ENCODE measurements around the gene IRS2. TPM values are rescaled to one million over a fixed set of nuclear protein-coding genes. Genes with fewer than 3 reads are reported as not detected.
"Not testable (repeated sequence)": the region's sequence is repeated elsewhere in the genome, so short reads cannot be mapped to it uniquely, and the experiment has no call there.

The IRS2 gene
- total and polyA plus RNA-seq, 2 donors (not counting 1 experiment from before 2014, with no cell fraction given): 2.3 TPM

DNA sequence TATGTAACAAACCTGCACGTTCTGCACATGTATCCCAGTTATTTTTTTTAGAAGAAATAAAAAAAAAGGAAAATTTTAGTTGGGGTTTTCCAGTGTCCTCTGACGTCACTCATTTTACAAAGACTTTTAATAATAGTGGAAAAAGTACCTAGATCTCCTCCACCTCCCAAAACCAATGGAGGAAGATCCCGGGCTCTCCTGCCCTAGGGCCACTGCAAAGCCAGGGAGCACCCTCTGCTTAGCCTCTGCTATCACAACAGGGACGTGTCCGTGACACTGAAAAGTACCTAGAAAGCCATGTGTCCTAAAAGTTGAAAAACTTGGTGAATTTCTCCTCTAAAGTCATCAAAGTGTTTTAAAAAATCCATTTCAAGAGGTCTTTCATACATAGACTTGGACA is 46.7 kb upstream of the IRS2 start:
- H3K36me3 ChIP-seq (ENCODE audit: control insufficient read depth, insufficient read depth, low read length): no peaks in the 10 kb centered on the region
- H3K27ac ChIP-seq (ENCODE audit: insufficient read depth, low read length): no peak overlapping the region
- H2AFZ ChIP-seq (ENCODE audit: low read length): no peak overlapping the region
- DNase-seq (ENCODE audit: low read depth in 2 of 2): no peak
- no peaks in the 10 kb centered on the region for H4K20me1 ChIP-seq (ENCODE audit: control insufficient read depth, extremely low read depth, insufficient read depth, low read length)
- TF ChIP-seq CTCF (conservative IDR thresholded peaks at IDR 0.05 in 1 of 2, IDR thresholded peaks at IDR 0.05 in 1 of 2; ENCODE audit: low read depth in 1 of 2, low read length in 2 of 2) (no peak), EZH2 (IDR thresholded peaks at IDR 0.05; ENCODE audit: low read length, missing control alignments) (no peak)
- H3K27me3 ChIP-seq (ENCODE audit: control insufficient read depth, insufficient read depth, low read length): no peaks in the 10 kb centered on the region
- no peak overlapping the region for H3K4me2 ChIP-seq (ENCODE audit: extremely low read depth, insufficient read depth, low read length)
- no peaks in the 10 kb centered on the region for H3K4me1 ChIP-seq (ENCODE audit: control insufficient read depth, extremely low read depth, insufficient read depth, low read length)
- no peaks in the 10 kb centered on the region for H3K79me2 ChIP-seq (ENCODE audit: control insufficient read depth, insufficient read depth, low read length)
- H3K9me3 ChIP-seq (ENCODE audit: control insufficient read depth, insufficient read depth, low read depth, low read length): no peaks in the 10 kb centered on the region
- no peak overlapping the region for H3K9ac ChIP-seq (ENCODE audit: insufficient read depth, low read length)
- no peak overlapping the region for H3K4me3 ChIP-seq (replicated peaks in 1 of 4; ENCODE audit: control extremely low read depth in 1 of 4, insufficient read depth in 1 of 4, low read depth in 3 of 4, low read length in 4 of 4)

DNA sequence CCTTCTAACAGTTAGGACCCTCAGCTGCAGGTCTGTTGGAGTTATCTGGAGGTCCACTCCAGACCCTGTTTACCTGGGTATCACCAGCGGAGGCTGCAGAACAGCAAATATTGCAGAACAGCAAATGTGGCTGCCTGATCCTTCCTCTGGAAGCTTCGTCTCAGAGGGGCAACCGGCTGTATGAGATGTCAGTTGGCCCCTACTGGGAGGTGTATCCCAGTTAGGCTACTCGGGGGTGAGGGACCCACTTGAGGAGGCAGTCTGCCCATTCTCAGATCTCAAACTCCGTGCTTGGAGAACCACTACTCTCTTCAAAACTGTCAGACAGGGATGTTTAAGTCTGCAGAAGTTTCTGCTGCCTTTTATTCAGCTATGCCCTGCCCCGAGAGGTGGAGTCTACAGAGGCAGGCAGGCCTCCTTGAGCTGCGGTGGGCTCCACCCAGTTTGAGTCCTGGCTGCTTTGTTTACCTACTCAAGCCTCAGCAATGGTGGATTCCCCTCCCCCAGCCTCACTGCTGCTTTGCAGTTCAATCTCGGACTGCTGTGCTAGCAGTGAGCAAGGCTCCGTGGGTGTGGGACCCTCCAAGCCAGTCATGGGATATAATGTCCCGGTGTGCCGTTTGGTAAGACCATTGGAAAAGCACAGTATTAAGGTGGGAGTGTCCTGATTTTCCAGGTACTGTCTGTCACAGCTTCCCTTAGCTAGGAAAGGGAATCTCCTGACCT is 42.4 kb upstream of the IRS2 start:
- not testable (repeated sequence) for DNase-seq (ENCODE audit: low read depth in 2 of 2); H2AFZ ChIP-seq (ENCODE audit: low read length); H3K9me3 ChIP-seq (ENCODE audit: control insufficient read depth, insufficient read depth, low read depth, low read length); H4K20me1 ChIP-seq (ENCODE audit: control insufficient read depth, extremely low read depth, insufficient read depth, low read length); H3K36me3 ChIP-seq (ENCODE audit: control insufficient read depth, insufficient read depth, low read length); H3K79me2 ChIP-seq (ENCODE audit: control insufficient read depth, insufficient read depth, low read length); H3K9ac ChIP-seq (ENCODE audit: insufficient read depth, low read length); H3K4me3 ChIP-seq (replicated peaks in 1 of 4; ENCODE audit: control extremely low read depth in 1 of 4, insufficient read depth in 1 of 4, low read depth in 3 of 4, low read length in 4 of 4); H3K27ac ChIP-seq (ENCODE audit: insufficient read depth, low read length); H3K4me2 ChIP-seq (ENCODE audit: extremely low read depth, insufficient read depth, low read length); H3K27me3 ChIP-seq (ENCODE audit: control insufficient read depth, insufficient read depth, low read length); H3K4me1 ChIP-seq (ENCODE audit: control insufficient read depth, extremely low read depth, insufficient read depth, low read length)

- H3K4me3 ChIP-seq (replicated peaks in 1 of 4; ENCODE audit: control extremely low read depth in 1 of 4, insufficient read depth in 1 of 4, low read depth in 3 of 4, low read length in 4 of 4); H3K36me3 ChIP-seq (ENCODE audit: control insufficient read depth, insufficient read depth, low read length); H4K20me1 ChIP-seq (ENCODE audit: control insufficient read depth, extremely low read depth, insufficient read depth, low read length); H3K9ac ChIP-seq (ENCODE audit: insufficient read depth, low read length); H3K4me1 ChIP-seq (ENCODE audit: control insufficient read depth, extremely low read depth, insufficient read depth, low read length); DNase-seq (ENCODE audit: low read depth in 2 of 2); H3K4me2 ChIP-seq (ENCODE audit: extremely low read depth, insufficient read depth, low read length); H3K79me2 ChIP-seq (ENCODE audit: control insufficient read depth, insufficient read depth, low read length); H3K27ac ChIP-seq (ENCODE audit: insufficient read depth, low read length); H2AFZ ChIP-seq (ENCODE audit: low read length); H3K27me3 ChIP-seq (ENCODE audit: control insufficient read depth, insufficient read depth, low read length); H3K9me3 ChIP-seq (ENCODE audit: control insufficient read depth, insufficient read depth, low read depth, low read length): not testable (repeated sequence)
Measured at GRCh38 chr13:109823201-109823600, 36.8 kb upstream of the IRS2 start.

DNA sequence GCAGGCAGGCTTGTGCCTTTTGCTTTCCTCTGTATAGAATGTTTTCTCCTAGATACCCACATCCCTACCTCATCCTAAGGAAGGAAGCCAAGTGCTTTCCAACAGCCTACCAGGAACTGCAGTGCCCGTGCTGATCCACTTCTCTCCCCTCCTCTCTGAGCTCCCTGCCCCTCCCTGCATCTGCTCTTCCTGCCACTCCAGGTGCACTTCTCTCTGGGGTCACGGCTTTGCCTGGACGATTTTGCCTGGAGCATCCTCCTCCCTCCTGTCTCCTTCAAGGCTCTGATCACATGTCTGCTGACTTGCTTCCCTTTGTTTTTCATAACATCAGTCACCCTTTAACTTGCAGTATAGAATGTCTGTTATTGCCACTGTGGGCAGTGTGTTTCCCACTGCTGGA is 34.7 kb upstream of the IRS2 start:
- H3K27ac ChIP-seq (ENCODE audit: insufficient read depth, low read length): no peak overlapping the region
- DNase-seq (ENCODE audit: low read depth in 2 of 2): no peak
- no peaks in the 10 kb centered on the region for H3K79me2 ChIP-seq (ENCODE audit: control insufficient read depth, insufficient read depth, low read length)
- no peak overlapping the region for H2AFZ ChIP-seq (ENCODE audit: low read length)
- no peak overlapping the region for H3K9ac ChIP-seq (ENCODE audit: insufficient read depth, low read length)
- H3K4me1 ChIP-seq (ENCODE audit: control insufficient read depth, extremely low read depth, insufficient read depth, low read length): no peaks in the 10 kb centered on the region
- TF ChIP-seq CTCF (conservative IDR thresholded peaks at IDR 0.05 in 1 of 2, IDR thresholded peaks at IDR 0.05 in 1 of 2; ENCODE audit: low read depth in 1 of 2, low read length in 2 of 2) (no peak), EZH2 (IDR thresholded peaks at IDR 0.05; ENCODE audit: low read length, missing control alignments) (no peak)
- no peaks in the 10 kb centered on the region for H3K36me3 ChIP-seq (ENCODE audit: control insufficient read depth, insufficient read depth, low read length)
- no peak overlapping the region for H3K4me2 ChIP-seq (ENCODE audit: extremely low read depth, insufficient read depth, low read length)
- no peaks in the 10 kb centered on the region for H3K9me3 ChIP-seq (ENCODE audit: control insufficient read depth, insufficient read depth, low read depth, low read length)
- H3K4me3 ChIP-seq (replicated peaks in 1 of 4; ENCODE audit: control extremely low read depth in 1 of 4, insufficient read depth in 1 of 4, low read depth in 3 of 4, low read length in 4 of 4): no peak overlapping the region
- H4K20me1 ChIP-seq (ENCODE audit: control insufficient read depth, extremely low read depth, insufficient read depth, low read length): no peaks in the 10 kb centered on the region
- H3K27me3 ChIP-seq (ENCODE audit: control insufficient read depth, insufficient read depth, low read length): no peaks in the 10 kb centered on the region

Data from fibroblast of lung (primary cell).